Measurements from ENCODE around the gene GFRA3.

- TF ChIP-seq CTCF (IDR thresholded peaks at IDR 0.05; ENCODE audit: insufficient read depth, low read depth, low read length) (no peak), EZH2 (IDR thresholded peaks at IDR 0.05; ENCODE audit: insufficient read depth, low read length) (no peak)
Observed at GRCh38 chr5:138234651-138235050, 39.8 kb downstream of the GFRA3 start.

Measured in astrocyte (in vitro differentiated cells and primary cell).